HG02938 (cell line): ENCODE results near the gene TBL2.
"Not testable (repeated sequence)": the region's sequence is repeated elsewhere in the genome, so short reads cannot be mapped to it uniquely, and the experiment has no call there.

Source experiments
- ATAC-seq: cut with Tn5 transposase; IDR thresholded peaks from one replicate; pipeline ENCODE4 v1.9.1; 2021; ENCODE audit warnings: mild to moderate bottlenecking, moderate library complexity; ENCODE audit not compliant: unreplicated experiment

The TBL2 gene, protein sequence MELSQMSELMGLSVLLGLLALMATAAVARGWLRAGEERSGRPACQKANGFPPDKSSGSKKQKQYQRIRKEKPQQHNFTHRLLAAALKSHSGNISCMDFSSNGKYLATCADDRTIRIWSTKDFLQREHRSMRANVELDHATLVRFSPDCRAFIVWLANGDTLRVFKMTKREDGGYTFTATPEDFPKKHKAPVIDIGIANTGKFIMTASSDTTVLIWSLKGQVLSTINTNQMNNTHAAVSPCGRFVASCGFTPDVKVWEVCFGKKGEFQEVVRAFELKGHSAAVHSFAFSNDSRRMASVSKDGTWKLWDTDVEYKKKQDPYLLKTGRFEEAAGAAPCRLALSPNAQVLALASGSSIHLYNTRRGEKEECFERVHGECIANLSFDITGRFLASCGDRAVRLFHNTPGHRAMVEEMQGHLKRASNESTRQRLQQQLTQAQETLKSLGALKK

DNA sequence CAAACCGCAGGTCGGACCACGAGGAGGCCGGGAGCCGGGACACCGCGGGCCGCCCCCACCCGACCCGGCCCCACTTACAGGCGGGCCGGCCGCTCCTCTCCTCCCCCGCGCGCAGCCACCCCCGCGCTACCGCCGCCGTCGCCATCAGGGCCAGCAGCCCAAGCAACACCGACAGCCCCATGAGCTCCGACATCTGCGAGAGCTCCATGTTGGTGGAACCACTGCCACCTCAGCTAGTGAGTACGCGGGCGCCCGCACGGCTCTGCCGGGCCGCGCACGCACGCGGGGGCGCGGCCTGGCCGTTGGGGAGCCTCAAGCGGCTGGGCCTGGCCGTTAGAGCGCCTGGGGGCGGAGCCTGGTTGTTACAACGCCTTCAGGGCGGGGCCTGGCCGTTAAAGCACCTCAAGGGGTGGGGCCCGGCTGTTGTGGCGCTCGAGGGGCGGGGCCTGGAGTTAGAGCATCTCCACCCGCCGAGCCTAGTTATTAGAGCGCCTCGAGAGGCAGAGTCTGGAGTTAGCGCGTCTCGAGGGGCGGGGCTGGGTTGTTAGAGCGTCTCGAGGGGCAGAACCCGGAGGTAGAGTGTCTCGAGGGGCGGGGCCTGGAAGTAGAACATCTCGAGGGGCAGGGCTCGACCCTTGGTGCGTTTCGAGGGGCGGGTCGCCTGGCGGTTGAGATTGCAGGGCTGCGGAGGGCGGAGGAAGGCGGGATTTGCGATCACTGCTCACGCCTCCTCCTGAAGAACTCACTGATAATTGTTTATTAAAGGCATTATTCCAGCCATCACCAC lies at the start of gene TBL2:
TSS of gene TBL2 (minus strand) at position 238 of the 787 bp plus-strand sequence. CDS start at position 208, 30 bp downstream.
- ATAC-seq = peak; percentile 89

DNA sequence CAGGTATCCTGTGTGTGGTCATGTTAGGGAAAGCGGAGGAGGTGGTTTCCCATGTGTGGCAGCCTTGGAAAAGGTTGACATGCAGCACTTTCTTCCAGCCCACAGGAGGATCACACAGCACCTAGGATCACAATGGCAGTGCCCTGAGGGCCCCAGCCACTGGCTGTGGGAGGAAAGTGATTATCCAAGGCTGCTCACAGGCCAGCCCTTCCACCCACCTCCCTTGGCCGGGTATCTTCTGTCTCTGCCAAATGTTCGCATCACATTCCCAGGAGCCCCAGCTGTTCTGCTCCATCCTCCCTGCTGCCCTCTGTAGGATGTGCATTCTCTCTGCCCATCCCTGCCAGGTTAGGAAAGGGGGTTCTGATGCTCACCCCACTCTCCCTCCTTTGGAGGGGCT lies 48.4 kb upstream of the TBL2 start:
- ATAC-seq = no peak

- no peak for ATAC-seq
Measured at GRCh38 chr7:73625276-73625675, 46.9 kb upstream of the TBL2 start.

DNA sequence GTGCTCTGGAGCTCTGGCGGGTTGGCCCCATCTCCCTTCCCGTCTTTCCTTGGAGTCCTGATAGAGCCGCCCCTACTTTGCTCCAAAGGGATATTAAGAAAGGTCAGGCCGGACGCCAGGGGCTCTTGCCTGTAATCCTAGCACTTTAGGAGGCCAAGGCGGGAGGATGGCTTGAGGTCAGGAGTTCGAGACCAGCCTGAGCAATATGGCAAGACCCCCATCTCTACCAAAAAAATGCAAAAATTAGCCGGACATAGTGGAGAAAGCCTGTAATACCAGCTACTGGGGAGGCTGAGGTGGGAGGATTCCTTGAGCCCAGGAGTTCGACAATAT lies 46.3 kb upstream of the TBL2 start:
- ATAC-seq = no peak

DNA sequence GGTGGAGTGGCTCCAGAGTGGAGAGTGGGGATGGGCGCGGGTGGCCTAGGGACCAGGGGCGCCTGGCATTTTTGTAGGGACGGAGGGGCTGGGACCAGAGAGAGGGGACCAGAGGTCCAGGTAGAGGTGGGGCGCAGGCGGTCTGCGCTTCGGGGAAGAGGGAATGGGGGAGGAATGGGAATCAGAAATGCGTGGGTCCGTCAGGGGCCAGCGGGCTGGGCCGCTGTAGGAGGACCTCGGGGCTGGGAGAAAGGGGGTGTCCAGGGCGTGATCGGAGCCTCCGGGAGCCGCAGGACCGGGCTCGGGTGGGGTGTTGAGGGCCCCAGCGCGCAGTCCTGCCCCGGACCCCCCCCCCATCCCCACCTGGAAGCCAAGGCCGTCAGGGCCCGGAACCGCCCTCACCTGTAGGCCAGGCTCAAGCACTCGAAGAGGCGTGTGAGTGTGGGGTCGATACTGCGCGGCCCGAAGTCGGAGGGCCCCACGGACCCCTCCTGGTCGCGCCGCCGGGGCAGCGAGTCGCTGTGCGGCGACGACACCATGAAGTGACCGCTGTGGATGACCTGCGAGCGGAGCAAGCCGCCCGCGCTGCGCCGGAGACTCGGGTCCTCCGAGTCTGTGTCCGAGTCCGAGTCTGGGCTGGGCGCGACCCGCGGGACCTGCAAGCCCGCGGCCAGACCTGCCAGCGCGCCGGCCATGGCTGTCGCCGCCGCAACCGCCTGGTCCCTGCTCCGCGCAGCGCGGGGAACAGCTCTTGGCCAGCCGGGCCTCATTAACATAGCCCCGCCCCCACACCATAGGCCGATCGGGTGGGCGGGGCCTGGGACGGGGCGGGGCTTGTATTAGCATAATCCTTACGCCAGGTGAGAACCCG lies 45.7 kb upstream of the TBL2 start, which contains the start of gene MLXIPL:
TSS of gene MLXIPL (minus strand) at position 725 of the 871 bp plus-strand sequence. CDS start at position 695, 30 bp downstream.
- no peak for ATAC-seq

DNA sequence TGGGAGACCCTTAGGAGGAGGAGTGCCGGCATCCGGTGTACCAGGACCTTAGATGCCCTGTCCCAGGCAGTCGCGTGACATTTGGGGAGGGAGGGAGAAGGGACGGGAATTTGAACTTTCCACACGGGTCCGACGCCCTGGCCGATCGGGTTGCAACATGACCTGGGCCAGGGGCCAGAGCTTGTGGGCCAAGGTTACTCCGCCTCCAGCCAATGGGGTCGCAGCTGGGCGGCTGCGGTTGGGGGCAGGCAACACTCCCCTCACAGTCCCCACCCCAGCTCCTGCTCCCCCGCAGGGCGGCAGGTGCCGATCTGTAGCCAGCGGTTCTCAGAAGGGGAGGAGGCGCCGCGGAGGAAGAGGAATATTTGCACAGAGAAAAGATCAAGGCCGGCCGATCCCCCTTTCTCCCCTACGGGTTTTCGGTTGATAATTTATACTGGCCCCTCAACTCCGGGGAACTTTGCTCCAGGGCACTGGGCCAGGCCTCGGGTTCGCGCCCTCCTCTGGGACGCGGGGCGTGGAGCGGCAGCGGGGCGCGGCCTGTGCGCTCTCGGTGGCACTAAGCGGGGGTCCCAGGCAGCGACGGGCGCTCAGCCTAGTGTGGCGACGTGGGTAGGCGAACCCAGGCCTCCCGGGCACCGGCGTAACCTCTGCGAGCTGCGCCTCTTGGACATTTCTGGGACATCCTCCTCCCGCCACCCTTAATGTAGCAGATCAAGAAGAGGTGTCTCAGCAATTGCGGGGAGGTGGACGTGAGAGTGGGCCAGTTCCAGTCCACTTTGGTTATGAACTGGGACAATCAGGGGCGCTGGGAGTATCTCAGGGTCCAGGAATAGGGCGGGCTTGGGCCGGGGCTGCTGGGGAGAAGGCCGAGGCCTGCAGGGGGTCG lies 44.8 kb upstream of the TBL2 start:
- ATAC-seq = no peak

DNA sequence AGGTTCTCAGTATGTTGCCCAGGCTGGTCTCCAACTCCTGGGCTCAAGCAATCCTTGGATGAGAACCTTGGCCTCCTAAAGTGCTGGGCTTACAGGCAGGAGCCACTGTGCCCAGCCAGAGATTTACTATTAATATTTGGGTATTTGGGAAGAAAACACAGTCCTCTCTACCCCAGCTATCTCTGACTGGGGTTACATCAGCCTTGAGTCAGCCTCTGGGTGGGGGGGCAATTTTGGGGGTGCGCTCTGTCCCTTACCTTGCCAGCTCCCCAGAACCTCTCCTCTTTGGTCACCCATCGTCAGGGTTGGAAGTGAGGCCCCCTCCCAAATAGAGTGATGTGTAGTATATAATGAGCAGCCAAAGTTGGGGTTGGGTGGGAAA lies 44.1 kb upstream of the TBL2 start:
- no peak for ATAC-seq

- no peak for ATAC-seq
Measured at GRCh38 chr7:73621168-73622063, 43.0 kb upstream of the TBL2 start.

DNA sequence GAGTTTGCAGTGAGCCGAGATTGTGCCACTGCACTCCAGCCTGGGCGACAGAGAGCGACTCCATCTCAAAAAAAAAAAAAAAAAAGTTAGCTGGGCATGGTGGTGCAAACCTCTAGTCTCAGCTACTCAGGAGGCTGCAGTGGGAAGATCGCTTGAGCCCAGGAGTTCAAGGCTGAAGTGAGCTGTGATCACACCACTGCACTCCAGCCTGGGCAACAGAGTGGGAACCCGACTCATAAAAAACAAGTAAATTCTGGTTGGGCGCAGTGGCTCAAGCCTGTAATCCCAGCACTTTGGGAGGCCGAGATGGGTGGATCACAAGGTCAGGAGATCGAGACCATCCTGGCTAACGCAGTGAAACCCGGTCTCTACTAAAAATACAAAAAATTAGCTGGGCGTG lies 41.0 kb upstream of the TBL2 start:
- not testable (repeated sequence) for ATAC-seq

DNA sequence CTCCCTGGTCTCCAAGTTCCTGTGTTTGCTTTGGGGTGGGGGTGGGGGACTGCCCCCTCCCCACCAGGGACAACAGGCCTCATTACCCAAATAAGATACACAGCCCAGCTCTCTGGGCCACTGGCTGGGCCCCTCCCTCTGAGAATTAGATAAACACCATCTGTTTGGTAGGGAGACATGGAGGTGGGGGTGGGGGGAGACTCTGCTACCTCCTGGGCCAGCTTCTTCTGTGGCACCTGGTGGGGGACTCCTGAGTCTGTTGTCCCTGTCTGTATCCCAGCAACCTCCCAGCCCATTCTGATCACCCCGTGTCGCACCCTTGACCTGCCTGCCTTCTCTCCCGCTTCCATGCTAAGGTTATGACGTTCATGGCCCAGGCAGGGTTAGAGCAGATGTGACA lies 40.2 kb upstream of the TBL2 start:
- no peak for ATAC-seq

DNA sequence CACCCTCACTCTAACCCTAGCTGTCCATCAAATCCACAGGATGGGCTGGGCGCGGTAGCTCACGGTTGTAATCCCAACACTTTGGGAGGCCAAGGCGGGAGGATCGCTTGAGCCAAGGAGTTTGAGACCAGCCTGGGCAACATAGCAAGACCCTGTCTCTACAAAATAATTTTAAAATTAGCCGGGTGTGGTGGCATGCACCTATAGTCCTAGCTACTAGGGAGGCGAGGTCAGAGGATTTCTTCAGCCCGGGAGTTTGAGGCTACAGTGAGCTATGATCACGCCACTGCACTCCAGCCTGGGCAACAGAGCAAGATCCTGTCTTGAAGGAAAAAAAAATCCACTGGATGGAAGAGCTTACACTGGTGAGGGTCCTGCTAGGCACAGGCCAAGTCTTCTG lies 39.1 kb upstream of the TBL2 start:
- ATAC-seq = not testable (repeated sequence)

GRCh38 chr7:73615886-73616285 lies 37.5 kb upstream of the TBL2 start:
- no peak for ATAC-seq

GRCh38 chr7:73614937-73615336 lies 36.6 kb upstream of the TBL2 start:
- not testable (repeated sequence) for ATAC-seq

DNA sequence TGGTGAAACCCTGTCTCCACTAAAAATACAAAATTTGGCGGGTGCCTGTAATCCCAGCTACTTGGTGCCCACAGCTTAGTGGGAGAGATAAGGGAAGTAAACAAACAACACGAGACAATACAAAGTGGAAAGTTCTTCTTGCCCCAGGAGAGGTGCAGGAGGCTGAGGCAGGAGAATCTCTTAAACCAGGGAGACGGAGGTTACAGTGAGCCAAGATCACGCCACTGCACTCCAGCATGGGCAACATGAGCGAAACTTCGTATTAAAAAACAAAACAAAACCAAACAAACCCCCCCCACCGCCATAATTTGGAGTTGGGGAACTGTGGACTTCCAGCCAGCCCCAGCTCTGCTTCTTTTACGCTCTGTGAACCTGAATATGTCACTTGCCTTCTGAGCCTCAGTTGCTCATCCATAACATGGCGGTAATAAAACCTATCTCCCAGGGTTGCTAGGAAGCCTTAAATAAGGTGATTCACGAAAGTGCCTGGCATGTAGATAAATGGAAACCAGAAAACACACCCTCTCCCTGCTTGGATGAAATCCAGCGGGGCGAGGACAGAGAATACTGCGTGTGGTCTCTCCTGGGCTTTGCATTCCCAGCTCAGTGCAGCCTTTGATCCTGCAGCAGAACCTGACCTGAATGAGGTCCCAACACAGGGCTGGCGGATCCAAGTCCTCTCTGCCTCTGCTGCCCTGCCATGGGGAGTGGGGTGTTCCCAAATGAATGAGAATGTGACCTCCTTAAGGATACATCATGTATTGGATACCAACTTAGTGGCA lies 35.8 kb upstream of the TBL2 start:
- no peak for ATAC-seq

DNA sequence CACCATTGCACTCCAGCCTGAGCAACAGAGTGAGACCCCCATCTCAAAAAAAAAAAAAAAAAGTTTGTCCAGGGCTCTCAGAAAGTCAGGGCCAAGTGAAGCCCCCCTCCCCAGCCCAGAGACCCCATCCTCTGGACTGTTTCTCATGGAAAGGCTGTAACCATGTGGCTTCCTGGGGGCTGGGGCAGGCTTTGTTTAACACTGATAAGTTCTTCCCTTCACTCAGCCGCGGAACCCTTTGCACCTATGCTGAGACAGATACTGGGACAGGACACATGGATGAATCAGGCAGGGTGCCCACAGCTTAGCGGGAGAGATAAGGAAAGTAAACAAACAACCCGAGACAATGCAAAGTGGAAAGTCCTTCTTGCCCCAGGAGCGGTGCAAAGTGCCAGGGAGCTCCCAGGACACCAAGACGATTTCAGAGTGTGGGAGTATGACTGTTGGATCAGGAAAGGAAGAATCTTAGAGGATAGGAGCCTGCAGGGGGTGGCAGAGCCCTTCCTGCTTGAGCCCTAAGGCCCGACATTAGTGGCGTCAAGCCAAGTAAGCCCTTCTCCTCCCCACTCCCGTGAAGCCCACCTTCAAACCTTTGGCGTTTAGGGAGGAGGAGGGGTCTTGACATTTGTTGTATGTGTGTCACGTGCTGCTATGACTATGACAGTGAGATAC lies 34.4 kb upstream of the TBL2 start:
- ATAC-seq = no peak

- no peak for ATAC-seq
Measured at GRCh38 chr7:73611017-73611555, 32.7 kb upstream of the TBL2 start.

GRCh38 chr7:73610105-73610504 lies 31.7 kb upstream of the TBL2 start:
- ATAC-seq = no peak

GRCh38 chr7:73607692-73607983 lies 29.3 kb upstream of the TBL2 start:
- not testable (repeated sequence) for ATAC-seq
